Skeletal muscle satellite cell (primary cell): ENCODE measurements around the gene DVL2.

ENCODE experiments used
- H3K27me3 ChIP-seq: 2 replicates; pipeline ENCODE4 v1.7.0; 2013; ENCODE audit warnings: low read length; ENCODE audit not compliant: control insufficient read depth, insufficient read depth
- H3K36me3 ChIP-seq: 2 replicates; pipeline ENCODE4 v1.7.0; 2013; ENCODE audit warnings: mild to moderate bottlenecking, control low read depth, low read length; ENCODE audit not compliant: insufficient read depth
- H3K4me1 ChIP-seq: 2 replicates; pipeline ENCODE4 v1.7.0; 2013; ENCODE audit warnings: low read length; ENCODE audit not compliant: control insufficient read depth, insufficient read depth
- H3K4me2 ChIP-seq: 2 replicates; pipeline ENCODE4 v1.7.0; 2013; ENCODE audit warnings: mild to moderate bottlenecking, low read length
- H3K4me3 ChIP-seq: 2 replicates; pipeline ENCODE4 v1.7.0; 2013; ENCODE audit warnings: low read length
- H3K9ac ChIP-seq: 2 replicates; pipeline ENCODE4 v1.7.0; 2013; ENCODE audit warnings: mild to moderate bottlenecking, low read depth, low read length, moderate library complexity
- H3K9me3 ChIP-seq: replicated peaks from 2 replicates; pipeline ENCODE4 v1.7.0; 2013; ENCODE audit warnings: mild to moderate bottlenecking, control low read depth, low read length

Gene DVL2

DNA sequence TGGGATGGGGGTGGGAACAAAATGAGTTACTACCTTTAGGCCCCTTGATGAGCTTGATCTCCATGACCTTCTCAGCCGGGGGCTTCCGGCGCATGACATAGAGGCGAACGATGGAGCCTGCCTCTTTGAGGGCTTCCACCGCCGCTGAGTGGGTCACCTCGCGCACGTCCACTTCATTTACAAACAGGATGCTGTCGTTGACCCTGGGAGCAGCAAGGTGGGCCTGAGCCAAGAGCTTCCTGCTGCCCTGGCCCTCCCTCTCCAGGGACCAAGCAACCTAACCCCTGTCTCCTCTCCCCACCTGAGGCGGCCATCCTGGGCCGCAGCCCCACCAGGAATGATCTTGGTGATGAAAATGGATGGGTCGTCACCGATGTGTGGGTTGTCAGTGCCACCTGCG, 30.9 kb downstream of the DVL2 start:
- Histone ChIP-seq H3K9ac (no peak overlapping the region), H3K9me3 (no peaks in the 10 kb centered on the region), H3K4me1 (peaks cover 14% of the 10 kb centered on the region), H3K36me3 (peaks cover 20% of the 10 kb centered on the region), H3K27me3 (no peaks in the 10 kb centered on the region), H3K4me2 (no peak overlapping the region), H3K4me3 (no peak overlapping the region)

DNA sequence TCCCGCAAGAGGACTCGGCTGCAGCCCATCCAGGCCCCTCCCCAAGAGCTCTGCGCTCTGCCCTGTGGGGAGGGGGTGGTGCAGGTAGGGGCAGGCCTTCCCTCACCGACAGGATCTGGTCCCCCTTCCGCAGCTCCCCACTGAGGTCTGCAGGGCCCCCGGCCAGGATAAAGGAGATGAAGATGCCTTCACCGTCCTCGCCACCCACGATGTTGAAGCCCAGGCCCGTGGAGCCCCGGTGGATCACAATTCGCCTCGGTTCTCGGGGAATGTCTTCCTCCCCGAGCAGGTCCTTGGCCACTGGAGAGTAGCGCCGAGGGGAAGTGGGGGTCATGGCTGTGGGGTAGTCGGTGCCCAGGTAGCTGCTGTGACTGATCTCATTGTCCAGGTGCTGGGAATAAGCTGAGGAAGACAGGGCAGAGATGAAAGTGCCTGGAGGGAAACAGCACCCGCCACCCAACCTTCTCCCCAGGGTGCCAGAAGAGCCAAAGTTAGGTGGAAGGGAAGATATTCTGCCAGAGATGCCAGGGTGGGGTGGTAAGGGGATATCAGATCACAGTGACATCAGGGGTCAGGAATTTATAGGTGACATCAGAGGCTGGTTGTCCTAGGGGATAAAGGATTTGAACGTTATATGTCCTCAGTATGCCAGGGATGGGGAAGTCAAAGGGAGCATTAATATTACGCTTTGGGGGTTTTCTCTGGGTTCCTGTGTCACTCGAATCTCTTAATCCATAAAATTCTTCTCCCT, 37.5 kb downstream of the DVL2 start:
- H3K4me2 ChIP-seq, result no peak overlapping the region
- H3K27me3 ChIP-seq, result no peaks in the 10 kb centered on the region
- no peak overlapping the region for H3K9ac ChIP-seq
- H3K4me1 ChIP-seq, result no peaks in the 10 kb centered on the region
- peaks cover 42% of the 10 kb centered on the region for H3K36me3 ChIP-seq
- no peak overlapping the region for H3K4me3 ChIP-seq
- no peaks in the 10 kb centered on the region for H3K9me3 ChIP-seq

DNA sequence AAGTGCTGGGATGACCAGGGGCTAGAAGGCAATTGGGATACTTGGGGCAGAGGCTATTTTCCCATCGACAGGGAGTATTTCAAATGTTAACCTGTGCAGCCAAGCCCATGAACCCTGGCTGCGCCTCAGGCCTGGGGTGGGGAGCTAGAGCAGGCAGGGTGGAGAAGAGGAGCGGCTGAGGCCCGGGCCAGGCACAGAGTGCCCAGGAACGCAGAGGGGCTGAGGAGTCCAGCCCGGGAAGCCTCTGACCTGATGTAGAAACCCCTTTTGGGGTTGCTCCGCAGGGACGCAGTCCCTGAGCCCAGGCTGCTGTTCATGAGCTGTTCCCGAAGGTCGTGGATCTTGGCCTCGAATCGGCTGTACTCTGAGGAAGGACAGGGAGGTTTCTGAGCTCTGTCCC, 38.3 kb downstream of the DVL2 start:
- no peak overlapping the region for H3K4me3 ChIP-seq
- peaks cover 45% of the 10 kb centered on the region for H3K36me3 ChIP-seq
- H3K9ac ChIP-seq, result no peak overlapping the region

DNA sequence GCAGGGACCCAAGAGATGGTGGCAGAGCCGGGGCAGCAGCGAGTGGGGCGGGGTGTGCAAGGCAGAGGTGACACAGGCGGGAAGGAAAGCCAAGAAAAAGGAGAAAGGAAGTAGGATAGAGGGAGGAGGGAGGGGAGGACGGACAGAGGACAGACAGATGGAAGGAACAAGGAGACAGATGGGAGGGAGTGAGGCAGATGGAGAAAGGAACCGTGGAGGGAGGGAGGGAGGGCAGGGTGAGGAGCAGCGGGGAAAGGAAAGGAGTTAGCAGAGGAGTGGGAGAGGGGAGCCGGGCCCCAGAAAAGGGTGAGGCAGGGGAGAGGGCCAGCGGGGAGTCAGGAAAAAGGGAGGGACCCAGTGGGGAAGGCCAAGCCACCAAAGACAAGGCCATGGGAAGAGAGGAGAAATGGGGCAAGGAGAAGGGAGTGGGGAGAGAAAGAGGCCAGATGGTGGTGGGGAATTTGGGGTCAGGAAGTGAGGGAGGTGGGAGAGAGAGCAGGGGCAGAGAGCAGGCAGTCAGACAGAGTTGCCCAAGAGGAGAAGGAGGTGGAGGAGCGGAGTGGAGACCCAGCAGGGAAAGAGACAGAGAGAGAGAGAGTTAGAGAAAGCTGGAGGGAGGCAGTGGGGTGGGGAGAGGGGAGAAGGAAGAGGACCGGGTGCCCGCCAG, 41.9 kb downstream of the DVL2 start:
- H3K36me3 ChIP-seq, result peaks cover 39% of the 10 kb centered on the region
- H3K4me1 ChIP-seq, result no peaks in the 10 kb centered on the region
- no peak overlapping the region for H3K4me3 ChIP-seq
- H3K27me3 ChIP-seq, result no peaks in the 10 kb centered on the region
- H3K4me2 ChIP-seq, result no peak overlapping the region
- no peak overlapping the region for H3K9ac ChIP-seq
- no peaks in the 10 kb centered on the region for H3K9me3 ChIP-seq

More for the DNA sequence above, 38.3 kb downstream of the DVL2 start:
- Histone ChIP-seq H3K4me2 (no peak overlapping the region), H3K9me3 (no peaks in the 10 kb centered on the region), H3K27me3 (no peaks in the 10 kb centered on the region), H3K4me1 (no peaks in the 10 kb centered on the region)

DNA sequence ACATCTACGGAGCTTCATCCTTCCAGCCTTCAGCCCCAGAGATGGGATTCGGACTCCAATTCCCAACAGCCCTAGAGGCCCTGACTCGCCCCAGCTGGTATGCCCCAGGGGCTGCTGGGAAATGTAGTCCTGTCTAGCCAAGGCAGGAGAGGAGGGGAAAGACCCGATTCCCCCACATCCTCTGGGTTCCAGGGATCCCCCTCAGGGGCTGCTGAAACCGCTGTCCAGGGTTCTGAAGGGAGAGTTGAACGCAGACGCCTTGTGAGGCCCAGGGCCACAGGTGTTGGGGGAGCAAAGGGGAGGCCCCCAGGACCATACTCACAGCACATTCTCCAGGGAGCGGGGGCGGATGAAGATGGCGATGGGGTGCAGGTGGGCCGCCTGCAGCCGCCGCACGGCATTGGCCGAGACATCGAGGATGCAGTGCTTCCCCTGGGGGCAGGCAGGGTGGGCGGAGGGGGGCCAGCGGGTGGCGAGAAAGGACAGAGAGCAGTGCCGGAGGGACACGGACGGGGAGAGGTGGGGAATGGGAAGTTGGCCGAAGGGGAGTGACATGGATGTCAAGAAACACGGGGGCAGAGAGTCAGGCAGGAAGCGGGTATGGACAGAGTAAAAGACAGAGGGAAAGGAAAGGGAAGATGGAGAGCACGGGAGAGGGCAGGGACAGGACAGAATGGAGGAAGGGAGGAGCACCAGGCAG, 42.6 kb downstream of the DVL2 start:
- Histone ChIP-seq H3K4me2 (no peak overlapping the region), H3K36me3 (peaks cover 33% of the 10 kb centered on the region), H3K9me3 (no peaks in the 10 kb centered on the region), H3K4me3 (no peak overlapping the region), H3K9ac (no peak overlapping the region), H3K4me1 (no peaks in the 10 kb centered on the region), H3K27me3 (no peaks in the 10 kb centered on the region)

DNA sequence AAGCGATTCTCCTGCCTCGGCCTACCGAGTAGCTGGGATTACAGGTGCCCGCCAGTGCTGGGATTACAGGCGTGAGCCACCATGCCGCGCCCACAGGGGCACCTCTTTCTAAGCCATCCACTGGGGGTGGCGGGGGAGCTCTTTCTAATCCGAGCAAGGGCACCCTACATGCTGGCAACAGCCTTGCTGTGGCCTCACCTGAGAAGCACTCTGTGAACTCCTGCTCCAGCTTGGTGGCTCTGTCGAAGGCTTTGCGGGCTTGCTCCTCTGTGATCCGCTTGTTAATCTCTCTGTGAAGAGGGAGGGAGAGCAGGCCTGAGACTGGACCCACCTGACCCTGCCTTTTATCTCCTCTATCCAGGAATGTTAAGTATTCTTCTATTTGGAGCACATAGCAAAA, 43.2 kb downstream of the DVL2 start:
- Histone ChIP-seq H3K4me1 (no peaks in the 10 kb centered on the region), H3K9me3 (no peaks in the 10 kb centered on the region), H3K27me3 (no peaks in the 10 kb centered on the region), H3K4me2 (no peak overlapping the region), H3K4me3 (no peak overlapping the region), H3K9ac (no peak overlapping the region), H3K36me3 (peaks cover 27% of the 10 kb centered on the region)

DNA sequence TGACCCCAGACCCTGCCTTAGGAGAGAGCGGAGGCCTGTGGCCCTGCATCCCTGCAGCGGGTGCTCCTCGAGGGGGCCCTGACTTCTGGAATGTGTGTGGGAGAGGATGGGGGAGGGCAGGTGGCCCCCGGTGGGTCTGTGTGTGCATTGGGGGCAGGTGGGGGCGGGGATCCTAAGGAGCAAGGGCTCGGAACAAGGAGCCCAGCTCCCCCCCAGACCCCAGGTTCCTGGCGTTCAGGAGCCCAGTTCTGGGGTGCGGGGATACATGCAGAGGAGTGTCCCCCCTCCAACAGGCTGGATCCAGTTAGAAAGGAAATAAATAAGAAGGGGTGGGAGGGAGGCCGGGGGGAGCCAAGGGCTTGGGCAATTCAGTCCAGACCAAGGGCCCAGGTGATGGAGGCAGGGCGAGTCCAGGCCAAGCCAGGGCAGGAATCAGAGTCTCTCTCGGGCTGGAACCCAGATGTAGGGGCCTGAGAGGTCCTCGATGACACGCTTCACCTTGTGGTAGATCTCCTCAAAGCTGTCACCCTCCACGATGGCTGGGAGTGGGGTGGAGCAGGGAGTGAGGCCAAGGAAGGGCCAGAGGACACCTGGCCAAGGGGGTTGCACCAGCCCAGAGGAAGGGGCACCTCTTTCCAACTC, 43.9 kb downstream of the DVL2 start:
- H3K4me3 ChIP-seq, result no peak overlapping the region
- H3K4me1 ChIP-seq, result no peaks in the 10 kb centered on the region
- H3K9me3 ChIP-seq, result no peaks in the 10 kb centered on the region
- H3K4me2 ChIP-seq, result no peak overlapping the region
- no peaks in the 10 kb centered on the region for H3K27me3 ChIP-seq
- peaks cover 21% of the 10 kb centered on the region for H3K36me3 ChIP-seq
- H3K9ac ChIP-seq, result no peak overlapping the region

DNA sequence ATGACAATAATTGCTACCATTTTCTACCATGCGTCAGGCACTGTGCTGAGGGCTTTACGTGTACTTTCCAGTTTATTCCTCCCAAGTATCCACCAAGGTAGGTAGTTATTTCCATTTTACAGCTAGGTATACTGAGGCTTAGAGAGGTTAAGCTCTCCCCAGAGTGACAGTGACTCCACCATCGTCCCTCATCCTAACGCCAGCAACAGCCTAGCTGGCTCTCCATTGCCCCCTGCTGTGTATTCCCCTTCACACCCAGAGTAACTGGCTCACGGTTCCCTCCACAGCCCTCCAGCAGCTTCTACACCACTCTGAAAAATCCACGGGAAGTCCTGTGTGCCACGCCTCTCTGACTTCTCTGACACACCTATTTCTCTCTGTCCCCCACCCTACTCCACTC, 48.1 kb downstream of the DVL2 start:
- Histone ChIP-seq H3K9me3 (no peaks in the 10 kb centered on the region), H3K9ac (no peak overlapping the region), H3K27me3 (no peaks in the 10 kb centered on the region)

DNA sequence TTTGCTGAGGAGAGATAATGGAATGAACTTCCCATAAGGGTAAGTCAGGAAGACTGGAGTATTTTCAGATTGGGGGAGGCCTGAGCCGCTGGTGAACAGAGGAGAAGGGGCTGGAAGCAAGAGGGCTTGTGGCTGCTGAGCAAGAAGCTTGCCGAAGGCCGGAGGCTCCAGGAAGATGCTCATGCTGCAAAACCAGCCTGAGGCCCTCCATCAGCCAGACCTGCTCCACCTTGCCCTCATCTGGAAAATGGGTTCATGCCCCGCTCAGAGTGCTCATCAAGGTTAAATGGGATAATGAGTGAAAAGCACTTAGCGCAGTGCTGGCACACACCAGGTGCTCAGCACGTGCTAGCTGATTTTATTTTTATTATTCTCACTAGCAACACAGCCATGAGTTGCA, 49.7 kb downstream of the DVL2 start:
- Histone ChIP-seq H3K4me1 (no peaks in the 10 kb centered on the region), H3K27me3 (no peaks in the 10 kb centered on the region), H3K9me3 (no peaks in the 10 kb centered on the region), H3K36me3 (no peaks in the 10 kb centered on the region), H3K4me3 (no peak overlapping the region), H3K9ac (no peak overlapping the region), H3K4me2 (no peak overlapping the region)

More for the DNA sequence above, 48.1 kb downstream of the DVL2 start:
- no peak overlapping the region for H3K4me2 ChIP-seq
- H3K36me3 ChIP-seq, result peaks cover 4% of the 10 kb centered on the region
- no peaks in the 10 kb centered on the region for H3K4me1 ChIP-seq
- no peak overlapping the region for H3K4me3 ChIP-seq

DNA sequence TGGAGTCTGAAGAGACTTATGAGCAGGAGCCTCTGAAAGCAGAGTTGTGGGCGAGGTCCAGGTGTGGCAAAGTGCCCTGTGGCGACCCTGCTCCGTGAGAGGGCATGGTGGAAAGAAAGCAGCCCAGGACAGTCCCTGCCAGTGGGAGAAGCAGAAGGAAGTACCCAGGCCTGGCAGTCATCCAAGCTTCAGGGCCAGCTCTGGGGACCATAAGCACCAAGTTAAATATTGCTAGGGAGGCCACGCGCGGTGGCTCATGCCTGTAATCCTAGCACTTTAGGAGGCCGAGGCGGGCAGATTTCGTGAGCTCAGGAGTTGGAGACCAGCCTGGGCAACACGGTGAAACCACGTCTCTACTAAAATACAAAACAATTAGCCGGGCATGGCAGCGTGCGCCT, 50.2 kb downstream of the DVL2 start:
- H3K27me3 ChIP-seq, result no peaks in the 10 kb centered on the region
- no peaks in the 10 kb centered on the region for H3K9me3 ChIP-seq
- no peak overlapping the region for H3K4me2 ChIP-seq
- no peaks in the 10 kb centered on the region for H3K4me1 ChIP-seq
- no peaks in the 10 kb centered on the region for H3K36me3 ChIP-seq
- H3K9ac ChIP-seq, result no peak overlapping the region
- H3K4me3 ChIP-seq, result no peak overlapping the region

DNA sequence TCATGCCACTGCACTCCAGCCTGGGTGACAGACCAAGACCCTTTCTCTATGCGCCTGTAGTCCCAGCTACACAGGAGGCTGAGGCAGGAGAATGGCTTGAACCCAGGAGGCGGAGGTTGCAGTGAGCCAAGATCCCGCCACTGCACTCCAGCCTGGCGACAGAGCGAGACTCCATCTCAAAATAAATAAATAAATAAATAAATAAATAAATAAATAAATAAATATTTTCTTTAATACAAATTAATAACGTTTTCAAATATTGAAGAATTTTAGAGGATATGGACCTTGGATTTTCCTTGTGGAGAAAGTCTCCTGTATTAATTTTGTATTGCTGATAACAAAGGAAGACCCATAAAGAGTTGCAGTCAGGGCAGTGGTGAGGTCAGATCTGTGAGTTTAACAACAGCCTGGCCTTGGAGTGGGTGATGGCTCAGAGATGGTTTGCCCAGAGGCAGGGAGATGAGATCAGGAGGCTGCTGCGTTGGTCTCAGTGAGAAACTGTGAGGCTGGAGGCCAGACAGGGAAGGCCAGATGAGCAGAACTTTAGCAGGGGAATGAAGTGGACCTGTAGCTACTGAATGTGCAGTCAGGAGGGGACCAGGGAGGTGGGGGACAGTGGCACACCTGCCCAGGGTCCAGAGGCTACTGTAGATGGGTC, 50.8 kb downstream of the DVL2 start:
- Histone ChIP-seq H3K4me3 (no peak overlapping the region), H3K4me2 (no peak overlapping the region), H3K4me1 (no peaks in the 10 kb centered on the region), H3K9me3 (no peaks in the 10 kb centered on the region), H3K36me3 (no peaks in the 10 kb centered on the region), H3K27me3 (no peaks in the 10 kb centered on the region), H3K9ac (no peak overlapping the region)
